Lower leg skin (tissue), 4 donors: Measurements from ENCODE around the gene ANKRD31. TPM values are rescaled to one million over a fixed set of nuclear protein-coding genes. Genes with fewer than 3 reads are reported as not detected.

Experiments used
- DNase-seq, 2 donors: peaks; one replicate each; pipeline ENCODE4 v3.0.0-alpha.2; 2019; ENCODE audit warnings: low spot score in 2 of 2
- H3K4me3 ChIP-seq: fragments of 200-600 bp; sonication (generic); 2 replicates; pipeline ENCODE4 v1.5.1; 2017; ENCODE audit warnings: mild to moderate bottlenecking, low read depth; ENCODE audit not compliant: poor library complexity, severe bottlenecking
- POLR2A ChIP-seq, 2 donors: fragments of 450-650 bp; IDR thresholded peaks; one replicate each; pipeline ENCODE4 v1.6.1; 2016 to 2017; ENCODE audit warnings: antibody characterized with exemption in 2 of 2, mild to moderate bottlenecking in 1 of 2, moderate library complexity in 1 of 2
- WGBS, 2 donors: methylation state at CpG; one replicate each; pipeline ENCODE4 v1.1.5; 2018; 5-methylcytosine and 5-hydroxymethylcytosine counted together
- intact Hi-C: fragments of 100-400 bp; cut with DNase I; formaldehyde crosslinking; loops from one replicate; pipeline ENCODE4 v1.15.0; 2023; ENCODE audit warnings: low total_unique reads
- total RNA-seq, 4 donors: library from RNA; depleted of rRNA; stranded (reverse); fragments of >200 nt; gene quantifications; one replicate each; pipeline ENCODE4 v1.1.0, GENCODE V29; 2016
- TF ChIP-seq, protein P1 (sequence below), 3 donors: fragments of 450-650 bp; IDR thresholded peaks; one replicate each; pipeline ENCODE4 v1.5.1; 2016; ENCODE audit warnings: antibody characterized with exemption in 3 of 3, mild to moderate bottlenecking in 3 of 3, moderate library complexity in 2 of 3

Gene ANKRD31
- total RNA-seq, 4 donors from 2014 or later = 0.13 to 0.20 (median 0.19) TPM; not detected in 1

DNA sequence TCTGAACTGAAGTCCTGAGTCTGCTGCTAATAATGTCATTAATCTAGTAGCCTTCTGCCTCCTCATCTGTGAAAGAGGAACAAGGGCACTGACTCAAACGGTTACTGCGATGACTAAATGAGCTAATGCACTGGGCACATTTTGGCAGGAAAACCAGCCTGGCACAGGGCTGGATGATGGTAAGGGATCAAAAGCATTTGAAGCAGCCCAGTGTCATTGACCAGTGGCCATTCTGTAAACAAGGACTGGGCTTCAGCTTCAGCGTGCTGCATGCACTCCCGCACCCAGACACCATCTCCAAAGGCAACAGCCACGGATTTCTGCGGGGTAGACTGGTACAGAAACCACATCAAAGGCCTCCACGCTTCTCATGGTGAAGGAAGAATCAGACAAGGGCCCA lies 192.3 kb downstream of the ANKRD31 start:
- WGBS, 2 donors = 67 to 84% methylated on average over 7 of the region's 7 CpGs
- TF ChIP-seq POLR2A (IDR thresholded peaks at IDR 0.05) = no peak
- TF ChIP-seq, protein P1, sequence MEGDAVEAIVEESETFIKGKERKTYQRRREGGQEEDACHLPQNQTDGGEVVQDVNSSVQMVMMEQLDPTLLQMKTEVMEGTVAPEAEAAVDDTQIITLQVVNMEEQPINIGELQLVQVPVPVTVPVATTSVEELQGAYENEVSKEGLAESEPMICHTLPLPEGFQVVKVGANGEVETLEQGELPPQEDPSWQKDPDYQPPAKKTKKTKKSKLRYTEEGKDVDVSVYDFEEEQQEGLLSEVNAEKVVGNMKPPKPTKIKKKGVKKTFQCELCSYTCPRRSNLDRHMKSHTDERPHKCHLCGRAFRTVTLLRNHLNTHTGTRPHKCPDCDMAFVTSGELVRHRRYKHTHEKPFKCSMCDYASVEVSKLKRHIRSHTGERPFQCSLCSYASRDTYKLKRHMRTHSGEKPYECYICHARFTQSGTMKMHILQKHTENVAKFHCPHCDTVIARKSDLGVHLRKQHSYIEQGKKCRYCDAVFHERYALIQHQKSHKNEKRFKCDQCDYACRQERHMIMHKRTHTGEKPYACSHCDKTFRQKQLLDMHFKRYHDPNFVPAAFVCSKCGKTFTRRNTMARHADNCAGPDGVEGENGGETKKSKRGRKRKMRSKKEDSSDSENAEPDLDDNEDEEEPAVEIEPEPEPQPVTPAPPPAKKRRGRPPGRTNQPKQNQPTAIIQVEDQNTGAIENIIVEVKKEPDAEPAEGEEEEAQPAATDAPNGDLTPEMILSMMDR (IDR thresholded peaks at IDR 0.05) = no peak
- no peak for DNase-seq
- intact Hi-C loops = no loop called here
- no peak overlapping the region for H3K4me3 ChIP-seq

DNA sequence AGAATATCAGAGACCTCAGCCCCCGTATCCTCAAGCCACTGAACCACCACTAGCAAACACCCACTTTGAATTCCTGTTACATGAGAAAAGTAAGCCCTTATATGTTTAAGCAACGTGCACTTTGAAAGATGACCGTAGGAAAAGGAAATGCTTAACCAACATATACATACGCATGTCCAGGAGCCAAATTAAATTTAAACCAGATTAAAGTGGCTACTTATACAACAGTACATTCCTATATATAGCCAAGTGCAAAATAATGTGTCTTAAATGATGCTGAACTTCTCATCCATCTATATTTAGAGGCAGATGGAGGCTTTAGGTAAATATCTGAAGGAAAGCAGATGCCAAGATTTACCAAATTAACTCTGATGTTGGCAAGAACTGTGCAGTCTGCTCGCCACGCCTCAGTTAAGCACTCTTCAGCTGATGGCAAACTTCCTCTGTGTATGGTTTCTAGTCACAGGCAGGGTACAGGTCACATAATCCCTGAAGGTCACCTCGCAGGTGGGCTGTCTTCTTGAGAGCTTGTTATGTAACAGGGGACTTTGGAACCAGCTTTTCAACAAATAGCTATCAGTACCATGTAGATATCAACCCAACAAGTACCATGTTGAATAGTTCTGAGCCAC lies 192.9 kb downstream of the ANKRD31 start:
- DNase-seq = no peak
- intact Hi-C loops = no loop called here
- TF ChIP-seq, protein P1 (IDR thresholded peaks at IDR 0.05) = no peak
- TF ChIP-seq POLR2A (IDR thresholded peaks at IDR 0.05) = no peak

DNA sequence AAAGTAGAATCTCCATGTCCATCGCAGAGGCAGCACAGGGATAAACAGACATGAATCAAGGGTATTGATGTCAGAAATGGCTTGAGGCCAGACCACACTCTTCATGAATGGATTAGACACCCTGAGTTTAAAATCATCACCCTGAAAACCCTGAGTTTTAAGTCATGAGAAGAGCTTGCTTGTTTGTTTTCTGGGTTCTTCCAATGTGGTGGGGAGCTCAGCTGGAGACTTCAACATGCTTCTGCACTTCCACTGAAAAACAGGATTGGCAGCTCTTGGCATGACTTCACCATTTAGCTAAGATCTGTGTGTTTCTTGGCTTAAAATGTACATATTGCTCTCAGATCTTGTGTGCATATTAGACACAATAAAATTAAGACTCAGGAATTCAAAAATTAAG lies 194.2 kb downstream of the ANKRD31 start:
- no peak for DNase-seq
- WGBS, 2 donors = 77 to 80% methylated on average over 1 of the region's 1 CpG
- intact Hi-C loops = no loop called here
- no peak overlapping the region for H3K4me3 ChIP-seq
- TF ChIP-seq, protein P1 (IDR thresholded peaks at IDR 0.05) = no peak
- TF ChIP-seq POLR2A (IDR thresholded peaks at IDR 0.05) = no peak

More for the DNA sequence above, 192.9 kb downstream of the ANKRD31 start:
- no peak overlapping the region for H3K4me3 ChIP-seq
- 83 to 85% methylated on average over 7 of the region's 7 CpGs for WGBS, 2 donors

DNA sequence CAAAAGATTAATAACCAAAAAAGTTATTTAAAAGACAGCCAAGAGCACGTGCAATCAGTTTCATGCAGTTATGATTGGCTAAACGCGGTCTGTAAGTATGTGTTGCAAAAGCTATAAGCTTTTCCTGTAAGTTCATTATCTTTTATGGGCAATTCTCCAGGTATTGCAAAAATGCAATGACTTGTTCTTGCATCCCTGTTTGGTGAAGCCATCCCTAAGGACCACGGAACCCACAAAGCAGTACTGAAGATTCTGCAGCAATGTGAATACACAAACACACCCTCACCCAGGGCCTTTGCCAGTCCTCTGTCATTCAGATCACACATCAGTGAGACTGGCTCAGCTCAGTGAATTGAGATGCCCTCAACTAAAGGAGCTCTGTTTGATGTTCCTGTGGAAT lies 195.7 kb downstream of the ANKRD31 start:
- H3K4me3 ChIP-seq = no peak overlapping the region
- intact Hi-C loops = no loop called here
- WGBS, 2 donors = 59 to 81% methylated on average over 4 of the region's 4 CpGs
- DNase-seq = no peak
- TF ChIP-seq, protein P1 (IDR thresholded peaks at IDR 0.05) = no peak
- TF ChIP-seq POLR2A (IDR thresholded peaks at IDR 0.05) = no peak

DNA sequence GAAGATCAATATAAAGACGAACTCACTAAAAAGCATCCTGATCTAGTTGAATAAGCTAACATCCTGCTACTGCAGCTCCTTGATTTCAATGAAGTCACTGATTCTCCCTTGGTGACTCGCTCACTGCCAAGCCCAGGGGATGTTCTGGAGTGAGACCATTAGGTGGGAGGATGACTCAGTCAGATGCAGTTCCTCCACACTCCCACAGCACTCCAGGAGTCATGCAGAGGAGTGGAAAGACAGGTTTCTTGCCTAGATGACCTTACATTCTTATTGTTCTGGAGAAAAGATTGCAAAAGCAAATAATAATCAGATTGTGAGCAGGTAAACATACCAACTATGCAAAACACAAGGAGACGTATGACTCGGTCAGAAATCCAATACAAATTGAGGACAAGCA lies 199.6 kb downstream of the ANKRD31 start:
- DNase-seq = no peak
- 47 to 57% methylated on average over 4 of the region's 4 CpGs for WGBS, 2 donors
- no peak overlapping the region for H3K4me3 ChIP-seq
- intact Hi-C loops = no loop called here
- no peak for TF ChIP-seq POLR2A (IDR thresholded peaks at IDR 0.05)
- TF ChIP-seq, protein P1 (IDR thresholded peaks at IDR 0.05) = no peak
